ENCODE measurements around the gene IPCEF1.
"Not testable (repeated sequence)": the region's sequence is repeated elsewhere in the genome, so short reads cannot be mapped to it uniquely, and the experiment has no call there.

IPCEF1 gene

GRCh38 chr6:154218301-154218700, 138.3 kb downstream of the IPCEF1 start:
- no peak for DNase-seq

- DNase-seq, result no peak
Observed at GRCh38 chr6:154213782-154214181, 142.8 kb downstream of the IPCEF1 start.

- DNase-seq, result no peak
Observed at GRCh38 chr6:154210678-154211077, 145.9 kb downstream of the IPCEF1 start.

GRCh38 chr6:154209555-154209954, 147.0 kb downstream of the IPCEF1 start:
- DNase-seq, result no peak

GRCh38 chr6:154206996-154207395, 149.6 kb downstream of the IPCEF1 start:
- no peak for DNase-seq

GRCh38 chr6:154206141-154206540, 150.5 kb downstream of the IPCEF1 start:
- DNase-seq, result no peak

GRCh38 chr6:154202958-154203357, 153.6 kb downstream of the IPCEF1 start:
- no peak for DNase-seq

GRCh38 chr6:154202339-154202738, 154.3 kb downstream of the IPCEF1 start:
- DNase-seq, result no peak

GRCh38 chr6:154201688-154202087, 154.9 kb downstream of the IPCEF1 start:
- DNase-seq, result not testable (repeated sequence)

GRCh38 chr6:154197196-154197860, 159.3 kb downstream of the IPCEF1 start:
- DNase-seq, result no peak

GRCh38 chr6:154196333-154196885, 160.2 kb downstream of the IPCEF1 start:
- DNase-seq, result no peak

GRCh38 chr6:154187714-154188113, 168.9 kb downstream of the IPCEF1 start:
- no peak for DNase-seq

GRCh38 chr6:154187203-154187602, 169.4 kb downstream of the IPCEF1 start:
- DNase-seq, result no peak

GRCh38 chr6:154179434-154179833, 177.2 kb downstream of the IPCEF1 start:
- no peak for DNase-seq

- not testable (repeated sequence) for DNase-seq
Observed at GRCh38 chr6:154172393-154172792, 184.2 kb downstream of the IPCEF1 start.

- no peak for DNase-seq
Observed at GRCh38 chr6:154170106-154170505, 186.5 kb downstream of the IPCEF1 start.

GRCh38 chr6:154169193-154169847, 187.3 kb downstream of the IPCEF1 start:
- DNase-seq, result no peak

- no peak for DNase-seq
Observed at GRCh38 chr6:154167126-154167525, 189.5 kb downstream of the IPCEF1 start.

GRCh38 chr6:154166140-154166539, 190.5 kb downstream of the IPCEF1 start:
- no peak for DNase-seq

- DNase-seq, result no peak
Observed at GRCh38 chr6:154165478-154165877, 191.1 kb downstream of the IPCEF1 start.

- no peak for DNase-seq
Observed at GRCh38 chr6:154164397-154164796, 192.2 kb downstream of the IPCEF1 start.

GRCh38 chr6:154161689-154162088, 194.9 kb downstream of the IPCEF1 start:
- DNase-seq, result no peak

- no peak for DNase-seq
Observed at GRCh38 chr6:154159126-154159525, 197.5 kb downstream of the IPCEF1 start.

GRCh38 chr6:154157706-154158105, 198.9 kb downstream of the IPCEF1 start:
- DNase-seq, result no peak

Measured in T-helper 9 cell (primary cell).